GM19240 (cell line): ENCODE data around the gene CNOT6L.
"Not testable (repeated sequence)": the region's sequence is repeated elsewhere in the genome, so short reads cannot be mapped to it uniquely, and the experiment has no call there.

Experiments
- DNase-seq: peaks from one replicate; pipeline ENCODE4 v3.0.0; 2011; ENCODE audit warnings: low spot score; ENCODE audit not compliant: insufficient read length

Gene CNOT6L

GRCh38 chr4:77782102-77782835 is 36.9 kb downstream of the CNOT6L start:
- DNase-seq: no peak

DNA sequence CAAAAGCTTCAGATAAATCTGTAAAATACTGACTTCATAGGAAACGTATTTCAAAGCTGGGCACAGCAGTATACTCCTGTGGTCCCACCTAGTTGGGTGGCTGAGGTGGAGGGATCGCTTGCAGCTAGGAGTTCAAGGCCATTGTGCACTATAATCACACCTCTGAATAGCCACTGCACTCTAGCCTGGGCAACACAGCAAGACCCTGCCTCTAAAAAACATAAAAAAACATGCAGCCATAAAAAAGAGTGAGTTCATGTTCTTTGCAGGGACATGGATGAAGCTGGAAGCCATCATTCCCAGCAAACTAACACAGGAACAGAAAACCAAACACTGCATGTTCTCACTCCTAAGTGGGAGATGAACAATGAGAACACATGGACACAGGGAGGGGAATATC is 38.4 kb downstream of the CNOT6L start:
- not testable (repeated sequence) for DNase-seq

DNA sequence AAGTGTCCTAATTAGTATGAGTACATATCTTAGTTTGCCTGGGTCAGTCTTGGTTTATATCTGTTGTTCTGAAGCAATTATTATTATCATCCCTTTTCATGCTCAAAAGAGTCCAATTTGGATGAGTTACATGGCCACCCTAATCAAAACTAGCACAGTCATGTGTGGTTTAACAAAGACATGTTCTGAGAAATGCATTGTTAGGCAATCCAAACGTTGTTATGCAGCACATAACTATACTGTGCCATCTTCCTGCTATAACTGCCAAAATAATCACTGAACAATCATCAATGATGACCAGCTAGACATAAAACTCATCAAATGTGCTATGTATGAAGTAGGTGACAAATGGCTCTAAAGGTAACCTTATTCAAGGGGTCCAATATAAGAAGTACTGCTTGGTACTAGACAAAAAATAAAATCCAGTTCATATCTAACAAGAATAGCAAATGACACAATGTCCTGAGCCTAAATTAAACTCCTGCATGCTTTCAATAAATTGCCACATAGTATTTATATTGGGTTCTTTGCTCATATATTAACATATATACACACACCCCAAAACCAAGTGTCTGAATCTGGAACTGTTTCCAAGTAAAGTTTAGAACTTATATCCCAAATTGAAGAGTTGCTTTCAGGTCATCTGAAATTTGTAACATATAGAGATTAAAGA is 41.9 kb downstream of the CNOT6L start:
- no peak for DNase-seq

- no peak for DNase-seq
Observed at GRCh38 chr4:77776182-77777134, 42.7 kb downstream of the CNOT6L start.

GRCh38 chr4:77773101-77773500 is 46.1 kb downstream of the CNOT6L start:
- DNase-seq: no peak

GRCh38 chr4:77771566-77771965 is 47.6 kb downstream of the CNOT6L start:
- no peak for DNase-seq

GRCh38 chr4:77765720-77766119 is 53.4 kb downstream of the CNOT6L start:
- no peak for DNase-seq

DNA sequence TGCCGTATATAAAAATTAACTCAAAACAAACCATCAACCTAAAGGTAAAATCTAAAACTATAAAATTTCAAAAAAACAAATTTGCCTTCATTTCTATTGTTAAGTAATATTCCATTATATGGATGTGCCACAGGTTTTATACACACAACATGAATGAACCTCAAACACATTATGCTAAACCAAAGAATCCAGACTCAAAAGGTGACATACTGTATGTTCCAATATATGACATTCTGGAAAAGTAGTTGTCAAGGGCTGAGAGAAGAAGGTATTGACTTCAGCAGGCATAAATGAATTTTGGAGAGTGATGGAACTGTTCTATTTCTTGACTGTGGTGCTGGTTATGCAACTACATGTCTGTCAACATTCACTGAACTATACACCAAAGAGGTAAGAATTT is 56.6 kb downstream of the CNOT6L start:
- no peak for DNase-seq

DNA sequence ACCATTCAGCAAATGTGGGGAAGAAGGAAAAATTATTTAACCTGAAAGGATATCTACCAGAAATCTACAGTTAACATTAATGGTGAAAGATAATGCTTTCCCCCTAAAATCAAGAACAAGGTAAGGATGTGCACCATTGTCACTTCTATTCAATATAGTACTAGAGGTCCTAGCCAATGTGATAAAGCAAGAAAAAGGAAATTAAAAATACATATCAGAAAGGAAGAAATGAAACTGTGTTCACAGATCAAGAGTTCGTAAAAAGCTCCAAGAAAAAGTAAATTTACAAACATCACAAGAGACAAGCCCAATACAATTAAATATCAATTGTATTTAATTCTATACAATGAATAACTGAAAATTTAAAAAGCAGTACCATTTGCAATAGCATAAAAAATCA is 57.6 kb downstream of the CNOT6L start:
- DNase-seq: no peak

DNA sequence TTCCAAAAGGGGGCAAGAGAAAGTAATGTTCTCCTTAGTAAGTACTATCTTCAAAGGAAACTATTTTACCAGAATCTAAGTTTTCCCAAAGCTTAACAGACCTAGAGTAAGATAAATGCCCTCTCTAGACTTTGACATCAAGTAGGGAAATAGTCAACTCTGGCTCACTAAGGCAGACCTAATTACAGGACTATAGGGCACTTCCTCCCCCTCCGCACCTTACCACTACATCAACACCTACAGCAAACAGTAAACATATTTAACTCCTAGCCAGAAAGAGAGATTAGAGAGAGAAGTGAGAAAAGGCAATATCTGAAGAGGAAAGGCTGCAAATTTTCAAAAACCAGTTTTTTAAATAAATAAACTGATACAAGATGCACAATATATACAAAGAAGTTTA is 60.4 kb downstream of the CNOT6L start:
- DNase-seq: no peak

DNA sequence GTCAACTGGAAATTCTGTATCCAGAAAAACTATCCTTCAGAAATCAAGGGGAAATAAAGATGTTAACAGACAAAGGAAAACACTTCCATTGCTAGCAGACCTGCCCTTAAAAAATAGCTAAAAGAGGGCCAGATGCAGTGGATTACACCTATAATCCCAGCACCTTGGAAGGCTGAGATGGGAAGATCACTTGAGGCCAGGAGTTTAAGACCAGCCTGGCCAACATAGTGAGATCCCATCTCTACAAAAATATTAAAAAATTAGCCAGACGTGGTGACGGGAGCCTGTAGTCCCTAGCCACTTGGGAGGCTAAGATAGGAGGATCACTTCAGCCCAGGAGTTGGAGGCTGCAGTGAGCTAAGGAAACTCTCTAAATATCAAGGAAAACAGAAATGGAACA is 67.4 kb downstream of the CNOT6L start:
- no peak for DNase-seq

GRCh38 chr4:77745792-77746191 is 73.4 kb downstream of the CNOT6L start:
- DNase-seq: no peak

DNA sequence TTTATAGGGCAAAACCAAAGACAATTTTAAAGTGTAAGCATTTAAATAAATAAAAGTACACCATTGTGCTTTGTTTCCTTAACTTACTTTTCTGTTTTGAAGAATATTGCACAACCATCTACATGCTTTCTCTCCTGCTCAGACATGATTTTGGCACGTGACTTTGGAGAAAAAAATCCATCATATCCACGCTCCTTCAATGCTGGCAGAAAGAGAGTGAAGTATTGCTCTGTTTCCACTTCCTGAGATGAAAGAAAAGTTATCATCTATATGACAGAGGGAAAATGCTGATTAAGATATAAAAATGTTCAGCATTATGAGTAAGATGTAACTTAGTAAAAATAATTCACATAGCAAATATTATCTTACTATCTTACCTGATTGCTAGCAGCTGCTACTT is 77.1 kb downstream of the CNOT6L start:
- DNase-seq: no peak

GRCh38 chr4:77740480-77740879 is 78.7 kb downstream of the CNOT6L start:
- DNase-seq: no peak

GRCh38 chr4:77734928-77735327 is 84.2 kb downstream of the CNOT6L start:
- peak; percentile 41 for DNase-seq

DNA sequence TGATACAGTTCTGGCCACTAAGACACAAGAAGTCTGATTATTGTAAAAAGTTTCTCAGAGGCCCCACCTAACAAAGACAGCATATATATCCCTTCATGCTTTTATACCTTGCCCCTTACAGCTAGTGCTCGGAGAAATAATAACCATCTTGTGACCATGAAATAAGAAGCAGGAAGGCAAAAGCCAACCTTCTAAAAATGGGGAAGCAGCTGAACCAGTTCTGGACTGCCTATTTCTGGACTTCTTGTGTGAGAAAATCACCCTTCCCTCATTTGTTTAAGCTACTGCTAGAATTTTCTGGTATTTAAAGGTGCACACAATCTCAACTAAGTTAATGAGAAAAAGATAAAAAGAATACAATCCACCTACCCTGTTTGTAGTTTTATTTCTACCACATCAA is 87.5 kb downstream of the CNOT6L start:
- no peak for DNase-seq

GRCh38 chr4:77728420-77728819 is 90.7 kb downstream of the CNOT6L start:
- no peak for DNase-seq

- DNase-seq: no peak
Observed at GRCh38 chr4:77721073-77721472, 98.1 kb downstream of the CNOT6L start.

GRCh38 chr4:77718500-77718899 is 100.7 kb downstream of the CNOT6L start:
- DNase-seq: not testable (repeated sequence)

GRCh38 chr4:77715414-77716290 is 103.5 kb downstream of the CNOT6L start:
- no peak for DNase-seq

GRCh38 chr4:77714514-77714913 is 104.7 kb downstream of the CNOT6L start:
- no peak for DNase-seq
